ENCODE results near the gene BANF1.
A peak's percentile ranks its signal among the peaks of the same experiment; 100 is the strongest.

BANF1 gene

GRCh38 chr11:66012946-66013761 lies 10.9 kb downstream of the BANF1 start:
- no peak for DNase-seq (ENCODE audit: low read depth, low spot score)
- H3K4me3 ChIP-seq (ENCODE audit: low read depth, low read length), result no peak overlapping the region
- TF ChIP-seq CTCF (IDR thresholded peaks at IDR 0.05; ENCODE audit: low read depth, low read length), result no peak
- in situ Hi-C loops (cut with HindIII; ENCODE audit: low sequenced_read_pairs), result no loop called here

- no peak for DNase-seq (ENCODE audit: low read depth, low spot score)
- in situ Hi-C loops (cut with HindIII; ENCODE audit: low sequenced_read_pairs), result no loop called here
- H3K4me3 ChIP-seq (ENCODE audit: low read depth, low read length), result no peak overlapping the region
- no peak for TF ChIP-seq CTCF (IDR thresholded peaks at IDR 0.05; ENCODE audit: low read depth, low read length)
Measured at GRCh38 chr11:66013762-66014100, 11.4 kb downstream of the BANF1 start.

- TF ChIP-seq CTCF (IDR thresholded peaks at IDR 0.05; ENCODE audit: low read depth, low read length), result no peak
- in situ Hi-C loops (cut with HindIII; ENCODE audit: low sequenced_read_pairs), result no loop called here
- no peak for DNase-seq (ENCODE audit: low read depth, low spot score)
- H3K4me3 ChIP-seq (ENCODE audit: low read depth, low read length), result no peak overlapping the region
Measured at GRCh38 chr11:66014804-66015453, 12.6 kb downstream of the BANF1 start.

- DNase-seq (ENCODE audit: low read depth, low spot score), result peak; percentile 20
- no peak for TF ChIP-seq CTCF (IDR thresholded peaks at IDR 0.05; ENCODE audit: low read depth, low read length)
- no peak overlapping the region for H3K4me3 ChIP-seq (ENCODE audit: low read depth, low read length)
- in situ Hi-C loops (cut with HindIII; ENCODE audit: low sequenced_read_pairs), result no loop called here
Measured at GRCh38 chr11:66015454-66015881, 13.2 kb downstream of the BANF1 start.

- no peak for DNase-seq (ENCODE audit: low read depth, low spot score)
- no peak overlapping the region for H3K4me3 ChIP-seq (ENCODE audit: low read depth, low read length)
- no peak for TF ChIP-seq CTCF (IDR thresholded peaks at IDR 0.05; ENCODE audit: low read depth, low read length)
- in situ Hi-C loops (cut with HindIII; ENCODE audit: low sequenced_read_pairs), result no loop called here
Measured at GRCh38 chr11:66015936-66016792, 13.9 kb downstream of the BANF1 start.

- no peak for DNase-seq (ENCODE audit: low read depth, low spot score)
- H3K4me3 ChIP-seq (ENCODE audit: low read depth, low read length), result no peak overlapping the region
- in situ Hi-C loops (cut with HindIII; ENCODE audit: low sequenced_read_pairs), result no loop called here
- no peak for TF ChIP-seq CTCF (IDR thresholded peaks at IDR 0.05; ENCODE audit: low read depth, low read length)
Measured at GRCh38 chr11:66016793-66017177, 14.5 kb downstream of the BANF1 start.
